B cell (primary cell): ENCODE measurements around the gene OR10H2.

Experiments used
- CTCF ChIP-seq: fragments of 200-600 bp; IDR thresholded peaks from one replicate; pipeline ENCODE4 v1.8.0; 2022; ENCODE audit warnings: antibody characterized with exemption, mild to moderate bottlenecking
- EZH2 ChIP-seq: IDR thresholded peaks from 2 replicates; pipeline ENCODE4 v1.6.1; 2012; ENCODE audit warnings: borderline replicate concordance, low read depth, mild to moderate bottlenecking, moderate library complexity, low read length; ENCODE audit not compliant: insufficient read depth, poor library complexity, severe bottlenecking

- TF ChIP-seq CTCF (no peak), EZH2 (no peak)
Measured at GRCh38 chr19:15732388-15732787, 4.6 kb downstream of the OR10H2 start.
